ENCODE measurements around the gene RPL22L1.
"Not testable (repeated sequence)": the region's sequence is repeated elsewhere in the genome, so short reads cannot be mapped to it uniquely, and the experiment has no call there.

DNA sequence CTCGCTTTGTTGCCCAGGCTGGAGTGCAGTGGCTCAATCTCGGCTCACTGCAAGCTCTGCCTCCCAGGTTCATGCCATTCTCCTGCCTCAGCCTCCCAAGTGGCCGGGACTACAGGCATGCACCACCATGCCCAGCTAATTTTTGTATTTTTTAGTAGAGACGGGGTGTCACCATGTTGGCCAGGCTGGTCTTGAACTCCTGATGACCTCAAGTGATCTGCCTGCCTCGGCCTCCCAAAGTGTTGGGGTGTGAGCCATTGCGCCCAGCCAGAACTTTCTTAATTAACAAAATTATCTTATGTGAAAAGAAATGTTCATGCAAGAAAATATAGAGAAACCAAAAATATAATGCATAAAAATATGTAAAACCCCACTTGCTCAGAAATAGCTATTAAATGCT, 7.3 kb upstream of the RPL22L1 start:
- not testable (repeated sequence) for TF ChIP-seq POLR2A, EP300 (IDR thresholded peaks at IDR 0.05)
- TF ChIP-seq, protein P1, sequence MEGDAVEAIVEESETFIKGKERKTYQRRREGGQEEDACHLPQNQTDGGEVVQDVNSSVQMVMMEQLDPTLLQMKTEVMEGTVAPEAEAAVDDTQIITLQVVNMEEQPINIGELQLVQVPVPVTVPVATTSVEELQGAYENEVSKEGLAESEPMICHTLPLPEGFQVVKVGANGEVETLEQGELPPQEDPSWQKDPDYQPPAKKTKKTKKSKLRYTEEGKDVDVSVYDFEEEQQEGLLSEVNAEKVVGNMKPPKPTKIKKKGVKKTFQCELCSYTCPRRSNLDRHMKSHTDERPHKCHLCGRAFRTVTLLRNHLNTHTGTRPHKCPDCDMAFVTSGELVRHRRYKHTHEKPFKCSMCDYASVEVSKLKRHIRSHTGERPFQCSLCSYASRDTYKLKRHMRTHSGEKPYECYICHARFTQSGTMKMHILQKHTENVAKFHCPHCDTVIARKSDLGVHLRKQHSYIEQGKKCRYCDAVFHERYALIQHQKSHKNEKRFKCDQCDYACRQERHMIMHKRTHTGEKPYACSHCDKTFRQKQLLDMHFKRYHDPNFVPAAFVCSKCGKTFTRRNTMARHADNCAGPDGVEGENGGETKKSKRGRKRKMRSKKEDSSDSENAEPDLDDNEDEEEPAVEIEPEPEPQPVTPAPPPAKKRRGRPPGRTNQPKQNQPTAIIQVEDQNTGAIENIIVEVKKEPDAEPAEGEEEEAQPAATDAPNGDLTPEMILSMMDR (IDR thresholded peaks at IDR 0.05) = not testable (repeated sequence)

Data from sigmoid colon (tissue), 4 donors.